ENCODE data around the gene VWDE. TPM values are rescaled to one million over a fixed set of nuclear protein-coding genes. Genes with fewer than 3 reads are reported as not detected.

VWDE gene
- total and polyA plus RNA-seq, 2 donors (not counting 1 experiment from before 2014, with no cell fraction given), result not detected

- Histone ChIP-seq H4K20me1 (ENCODE audit: control insufficient read depth, insufficient read depth, low read length, poor library complexity, severe bottlenecking) (no peaks in the 10 kb centered on the region), H2AFZ (ENCODE audit: insufficient read depth, low read depth, low read length, poor library complexity, severe bottlenecking) (no peak overlapping the region), H3K4me2 (replicated peaks; ENCODE audit: low read depth, low read length, poor library complexity, severe bottlenecking) (no peak overlapping the region), H3K9ac (ENCODE audit: low read length) (no peak overlapping the region), H3K4me3 (ENCODE audit: control extremely low read depth in 1 of 5, extremely low read depth in 1 of 5, insufficient read depth in 1 of 5, low read depth in 2 of 5, low read length in 4 of 5) (no peak overlapping the region), H3K9me3 (ENCODE audit: control extremely low read depth in 1 of 3, control insufficient read depth in 2 of 3, insufficient read depth in 1 of 3, low read length in 2 of 3) (peaks cover 0 to 2% (median 0%) of the 10 kb centered on the region in 3 donors), H3K36me3 (replicated peaks in 1 of 2; ENCODE audit: control extremely low read depth in 1 of 2, control insufficient read depth in 1 of 2, extremely low read depth in 1 of 2, insufficient read depth in 2 of 2, low read length in 1 of 2) (no peaks in the 10 kb centered on the region), H3K4me1 (ENCODE audit: control insufficient read depth in 2 of 2, insufficient read depth in 2 of 2, low read length in 2 of 2) (no peaks in the 10 kb centered on the region), H3K27ac (ENCODE audit: low read length in 2 of 2) (no peak overlapping the region), H3K79me2 (ENCODE audit: control insufficient read depth, insufficient read depth, low read length) (no peaks in the 10 kb centered on the region), H3K27me3 (replicated peaks in 1 of 4; ENCODE audit: control extremely low read depth in 1 of 4, control insufficient read depth in 3 of 4, insufficient read depth in 4 of 4, low read length in 3 of 4) (peaks cover 0 to 6% (median 0%) of the 10 kb centered on the region in 4 experiments)
- no peak overlapping the region for H3K4me3 Mint-ChIP-seq
- TF ChIP-seq, protein P1, sequence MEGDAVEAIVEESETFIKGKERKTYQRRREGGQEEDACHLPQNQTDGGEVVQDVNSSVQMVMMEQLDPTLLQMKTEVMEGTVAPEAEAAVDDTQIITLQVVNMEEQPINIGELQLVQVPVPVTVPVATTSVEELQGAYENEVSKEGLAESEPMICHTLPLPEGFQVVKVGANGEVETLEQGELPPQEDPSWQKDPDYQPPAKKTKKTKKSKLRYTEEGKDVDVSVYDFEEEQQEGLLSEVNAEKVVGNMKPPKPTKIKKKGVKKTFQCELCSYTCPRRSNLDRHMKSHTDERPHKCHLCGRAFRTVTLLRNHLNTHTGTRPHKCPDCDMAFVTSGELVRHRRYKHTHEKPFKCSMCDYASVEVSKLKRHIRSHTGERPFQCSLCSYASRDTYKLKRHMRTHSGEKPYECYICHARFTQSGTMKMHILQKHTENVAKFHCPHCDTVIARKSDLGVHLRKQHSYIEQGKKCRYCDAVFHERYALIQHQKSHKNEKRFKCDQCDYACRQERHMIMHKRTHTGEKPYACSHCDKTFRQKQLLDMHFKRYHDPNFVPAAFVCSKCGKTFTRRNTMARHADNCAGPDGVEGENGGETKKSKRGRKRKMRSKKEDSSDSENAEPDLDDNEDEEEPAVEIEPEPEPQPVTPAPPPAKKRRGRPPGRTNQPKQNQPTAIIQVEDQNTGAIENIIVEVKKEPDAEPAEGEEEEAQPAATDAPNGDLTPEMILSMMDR (IDR thresholded peaks at IDR 0.05), result no peak
- TF ChIP-seq EZH2 (IDR thresholded peaks at IDR 0.05; ENCODE audit: borderline replicate concordance, insufficient read depth, low read depth, low read length, poor library complexity, severe bottlenecking), result no peak
- DNase-seq (no peak), ATAC-seq (ENCODE audit: low read depth) (no peak)
- WGBS (ENCODE audit: insufficient coverage), result 85% methylated on average over 9 of the region's 11 CpGs
- ChIA-PET POLR2A (no interaction called here), CTCF (no interaction called here)
- intact Hi-C loops (cut with micrococcal nuclease), result no loop called here
- no peaks in the 10 kb centered on the region for H3K4me1 Mint-ChIP-seq
- H3K27me3 Mint-ChIP-seq, result no peaks in the 10 kb centered on the region
- no peaks in the 10 kb centered on the region for H3K9me3 Mint-ChIP-seq (ENCODE audit: insufficient read depth)
- no peak overlapping the region for H3K27ac Mint-ChIP-seq
These were observed 28.4 kb upstream of the VWDE start for GRCh38 chr7:12431886-12432556.

DNA sequence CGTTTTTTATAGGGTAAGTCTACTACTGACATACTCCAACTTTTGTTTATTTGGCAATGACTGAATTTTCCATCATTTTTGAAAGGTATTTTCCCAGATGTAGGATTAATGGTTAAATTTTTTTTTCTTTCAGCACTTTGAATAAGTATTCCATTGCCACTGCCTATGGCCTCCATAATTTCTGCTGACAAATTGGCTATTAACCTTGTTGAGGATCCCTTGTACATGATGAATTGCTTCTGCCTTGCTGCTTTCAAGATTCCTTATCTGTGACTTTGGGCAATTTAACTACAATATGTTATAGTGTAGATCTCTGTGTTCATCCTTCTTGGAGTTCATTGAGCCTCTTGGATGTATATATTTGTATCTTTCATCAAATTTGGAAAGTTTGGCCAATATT, 21.6 kb upstream of the VWDE start:
- Mint-ChIP-seq H3K27me3 (no peaks in the 10 kb centered on the region), H3K9me3 (ENCODE audit: insufficient read depth) (peaks cover 3% of the 10 kb centered on the region), H3K4me3 (no peak overlapping the region), H3K4me1 (no peaks in the 10 kb centered on the region), H3K27ac (no peak overlapping the region)
- CTCF ChIA-PET, result no interaction called here
- POLR2A ChIA-PET, result no interaction called here
- DNase-seq, result no peak
- Histone ChIP-seq H3K27ac (ENCODE audit: low read length in 2 of 2) (no peak overlapping the region), H3K4me3 (ENCODE audit: control extremely low read depth in 1 of 5, extremely low read depth in 1 of 5, insufficient read depth in 1 of 5, low read depth in 2 of 5, low read length in 4 of 5) (no peak overlapping the region), H3K79me2 (ENCODE audit: control insufficient read depth, insufficient read depth, low read length) (no peaks in the 10 kb centered on the region), H3K4me1 (ENCODE audit: control insufficient read depth in 2 of 2, insufficient read depth in 2 of 2, low read length in 2 of 2) (no peaks in the 10 kb centered on the region), H3K36me3 (replicated peaks in 1 of 2; ENCODE audit: control extremely low read depth in 1 of 2, control insufficient read depth in 1 of 2, extremely low read depth in 1 of 2, insufficient read depth in 2 of 2, low read length in 1 of 2) (no peaks in the 10 kb centered on the region), H2AFZ (ENCODE audit: insufficient read depth, low read depth, low read length, poor library complexity, severe bottlenecking) (no peak overlapping the region), H3K9me3 (ENCODE audit: control extremely low read depth in 1 of 3, control insufficient read depth in 2 of 3, insufficient read depth in 1 of 3, low read length in 2 of 3) (peaks cover 0 to 2% (median 0%) of the 10 kb centered on the region in 3 donors), H3K4me2 (replicated peaks; ENCODE audit: low read depth, low read length, poor library complexity, severe bottlenecking) (no peak overlapping the region), H3K27me3 (replicated peaks in 1 of 4; ENCODE audit: control extremely low read depth in 1 of 4, control insufficient read depth in 3 of 4, insufficient read depth in 4 of 4, low read length in 3 of 4) (no peaks in the 10 kb centered on the region), H4K20me1 (ENCODE audit: control insufficient read depth, insufficient read depth, low read length, poor library complexity, severe bottlenecking) (no peaks in the 10 kb centered on the region), H3K9ac (ENCODE audit: low read length) (no peak overlapping the region)
- intact Hi-C loops (cut with micrococcal nuclease), result no loop called here
- ATAC-seq (ENCODE audit: low read depth), result no peak
- WGBS (ENCODE audit: insufficient coverage), result no CpG with 5 or more reads among the region's 1 CpG
- TF ChIP-seq EZH2 (IDR thresholded peaks at IDR 0.05; ENCODE audit: borderline replicate concordance, insufficient read depth, low read depth, low read length, poor library complexity, severe bottlenecking), result no peak
- TF ChIP-seq, protein P1 (IDR thresholded peaks at IDR 0.05), result no peak

Data from B cell (primary cell).